Measurements from ENCODE around the gene RNF138. TPM values are rescaled to one million over a fixed set of nuclear protein-coding genes. Genes with fewer than 3 reads are reported as not detected.

RNF138 gene
- total and polyA plus RNA-seq, 2 of the 8 experiments (the other 6 are each of a cell fraction or from before 2014, with no cell fraction given), result 29.2 to 109 TPM

DNA sequence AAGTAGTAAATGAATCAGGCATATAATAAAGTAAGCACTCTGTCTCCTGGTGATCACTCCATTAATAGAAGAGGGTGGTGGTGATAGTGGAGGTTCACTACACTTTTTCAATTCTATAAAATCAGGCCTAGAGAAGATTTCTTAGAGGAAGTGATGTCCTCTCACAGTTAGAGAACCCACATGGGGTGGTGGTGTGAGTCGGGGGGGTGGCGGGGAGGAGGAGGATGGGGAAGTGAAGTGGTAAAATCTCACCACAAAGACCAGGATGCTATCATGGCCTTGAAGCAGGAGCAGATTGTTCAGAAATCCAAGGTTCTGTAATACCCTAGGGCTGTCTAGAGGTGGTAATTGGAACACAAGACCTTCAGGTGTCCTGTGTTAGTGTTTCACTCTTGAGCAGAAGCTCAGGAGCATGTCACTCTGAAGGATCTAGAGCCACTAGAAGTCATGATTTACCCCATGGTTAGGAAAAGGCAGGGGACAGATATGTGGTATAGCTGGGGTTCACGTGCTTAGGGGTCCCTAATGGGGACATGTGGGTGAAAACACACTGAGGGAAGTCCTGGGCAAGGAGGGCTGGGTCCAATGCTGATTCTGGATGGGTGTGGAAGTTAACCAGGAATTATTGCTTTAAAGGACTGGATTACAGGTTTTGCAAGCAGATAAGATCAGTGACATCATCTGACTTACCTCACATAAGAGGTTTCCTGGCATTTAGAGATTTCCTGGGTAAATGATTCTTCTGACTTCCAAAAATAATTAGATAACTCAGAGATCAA lies 42.1 kb upstream of the RNF138 start:
- no peak overlapping the region for H2BK15ac ChIP-seq (ENCODE audit: low read length)
- no peak overlapping the region for H2BK20ac ChIP-seq (ENCODE audit: low read length)
- H4K91ac ChIP-seq (replicated peaks; ENCODE audit: insufficient read length, low read length), result no peak overlapping the region
- H2BK12ac ChIP-seq (ENCODE audit: low read depth, low read length), result no peak overlapping the region; the same call in 1 of the 2 replicates
- H3K9me3 ChIP-seq (ENCODE audit: insufficient read depth in 2 of 2, low read depth in 1 of 2, low read length in 1 of 2), result no peaks in the 10 kb centered on the region
- no peak overlapping the region for H3K4me2 ChIP-seq (ENCODE audit: insufficient read depth in 1 of 2, low read depth in 2 of 2, low read length in 2 of 2)
- H2AFZ ChIP-seq (ENCODE audit: low read length), result no peak overlapping the region
- CTCF ChIA-PET (ENCODE audit: partially characterized antibody), result interaction anchor here (1.0 to 1.9 kb wide), 3 partner anchors 11 to 31 kb away, joined by 3 to 8 read pairs (median 3); partner anchors contain the start of gene RNF125
- no peak for DNase-seq (ENCODE audit: low read depth in 1 of 2, low spot score in 2 of 2)
- no peaks in the 10 kb centered on the region for H3K79me1 ChIP-seq (ENCODE audit: low read depth, low read length)
- no peaks in the 10 kb centered on the region for H4K20me1 ChIP-seq (replicated peaks in 1 of 2; ENCODE audit: control insufficient read depth in 1 of 2, insufficient read depth in 2 of 2, low read length in 2 of 2)
- H3K36me3 ChIP-seq (ENCODE audit: control insufficient read depth in 2 of 4, insufficient read depth in 4 of 4, low read length in 3 of 4), result peaks cover 0 to 8% (median 3%) of the 10 kb centered on the region in 4 experiments; a peak in 2 of 8 replicates
- TF ChIP-seq ASH2L (IDR thresholded peaks at IDR 0.05; ENCODE audit: low read length) (no peak), EGR1 (IDR thresholded peaks at IDR 0.05; ENCODE audit: borderline replicate concordance, low read depth, low read length) (no peak), KDM4A (IDR thresholded peaks at IDR 0.05; ENCODE audit: low read depth, low read length, severe bottlenecking) (no peak), SRF (IDR thresholded peaks at IDR 0.05; ENCODE audit: low read depth, low read length) (no peak), RBBP5 (IDR thresholded peaks at IDR 0.05; ENCODE audit: borderline replicate concordance, low read depth, low read length) (no peak), JUN (IDR thresholded peaks at IDR 0.05; ENCODE audit: low read depth, low read length) (no peak), HDAC6 (IDR thresholded peaks at IDR 0.05; ENCODE audit: low read depth, low read length) (no peak)
- TF ChIP-seq, protein P1, sequence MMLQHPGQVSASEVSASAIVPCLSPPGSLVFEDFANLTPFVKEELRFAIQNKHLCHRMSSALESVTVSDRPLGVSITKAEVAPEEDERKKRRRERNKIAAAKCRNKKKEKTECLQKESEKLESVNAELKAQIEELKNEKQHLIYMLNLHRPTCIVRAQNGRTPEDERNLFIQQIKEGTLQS (IDR thresholded peaks at IDR 0.05; ENCODE audit: insufficient read depth, low read depth, low read length), result no peak
- no peaks in the 10 kb centered on the region for H3K23me2 ChIP-seq (ENCODE audit: low read depth, low read length)
- no peak overlapping the region for H3K9ac ChIP-seq (replicated peaks in 1 of 4; ENCODE audit: extremely low read depth in 1 of 4, low read depth in 3 of 4, low read length in 3 of 4)
- no peak overlapping the region for H2BK120ac ChIP-seq (replicated peaks; ENCODE audit: low read depth, low read length)
- no peak overlapping the region for H2AK5ac ChIP-seq (ENCODE audit: low read depth, low read length)
- H3K18ac ChIP-seq (ENCODE audit: extremely low read depth, low read length), result no peak overlapping the region
- FAIRE-seq, result no peak
- POLR2A ChIA-PET (ENCODE audit: partially characterized antibody), result interaction anchor here (1.0 kb wide), 1 partner anchor 14 kb away, joined by 3 read pairs; no protein-coding TSS in a partner anchor
- no peaks in the 10 kb centered on the region for H3K79me2 ChIP-seq (ENCODE audit: control insufficient read depth in 1 of 2, insufficient read depth in 2 of 2, low read length in 2 of 2)
- no peak overlapping the region for H3K27ac ChIP-seq (ENCODE audit: low read depth, low read length)
- no peaks in the 10 kb centered on the region for H3K27me3 ChIP-seq (replicated peaks in 1 of 4; ENCODE audit: control insufficient read depth in 3 of 4, extremely low read depth in 1 of 4, insufficient read depth in 3 of 4, low read length in 3 of 4)
- no peak overlapping the region for H4K8ac ChIP-seq (ENCODE audit: extremely low read depth, insufficient read depth, low read length)
- H3K23ac ChIP-seq (ENCODE audit: insufficient read length), result no peak overlapping the region
- WGBS, 2 experiments (ENCODE audit: extremely low coverage in 1 of 2, insufficient coverage in 1 of 2, insufficient read length in 1 of 2, insufficient replicate concordance in 2 of 2, low coverage in 1 of 2, low lambda C conversion rate in 2 of 2, missing lambda C conversion rate in 1 of 2), result 83% methylated on average over 2 of the region's 3 CpGs; no CpG with 5 or more reads in 1 of the 2 experiments
- H3K56ac ChIP-seq (replicated peaks; ENCODE audit: insufficient read length, low read depth, low read length), result no peak overlapping the region
- H4K5ac ChIP-seq (ENCODE audit: insufficient read length, low read depth, low read length), result no peak overlapping the region
- no peak overlapping the region for H3K4me3 ChIP-seq (ENCODE audit: extremely low read depth in 1 of 4, insufficient read depth in 2 of 4, low read depth in 3 of 4, low read length in 4 of 4)
- H2BK5ac ChIP-seq (ENCODE audit: low read depth, low read length), result no peak overlapping the region
- H3K14ac ChIP-seq (ENCODE audit: insufficient read length), result no peak overlapping the region
- H3K4ac ChIP-seq (replicated peaks; ENCODE audit: insufficient read length, low read depth, low read length), result no peak overlapping the region
- H3K4me1 ChIP-seq (replicated peaks in 1 of 4; ENCODE audit: control insufficient read depth in 3 of 4, insufficient read depth in 4 of 4, low read length in 3 of 4), result no peaks in the 10 kb centered on the region; a peak in 1 of 7 replicates
